Fibroblast of lung (primary cell): ENCODE measurements around the gene PRDX5. TPM values are rescaled to one million over a fixed set of nuclear protein-coding genes. Genes with fewer than 3 reads are reported as not detected.

Experiments used
- DNase-seq, 2 donors: peaks; one replicate each; pipeline versions ENCODE4 v3.0.0 to v3.0.0-alpha.2; 2010; ENCODE audit warnings: low read depth in 2 of 2
- H2AFZ ChIP-seq: 2 replicates; pipeline ENCODE4 v1.5.1; 2012; ENCODE audit warnings: low read length, control low read depth, inconsistent platforms
- H3K27ac ChIP-seq: 2 replicates; pipeline ENCODE4 v1.5.1; 2011; ENCODE audit warnings: low read length, control low read depth; ENCODE audit not compliant: insufficient read depth
- H3K27me3 ChIP-seq: 2 replicates; pipeline ENCODE4 v1.5.1; 2011; ENCODE audit warnings: mild to moderate bottlenecking, low read length; ENCODE audit not compliant: control insufficient read depth, insufficient read depth
- H3K36me3 ChIP-seq: 2 replicates; pipeline ENCODE4 v1.5.1; 2011; ENCODE audit warnings: low read length; ENCODE audit not compliant: control insufficient read depth, insufficient read depth
- H3K4me1 ChIP-seq: 2 replicates; pipeline ENCODE4 v1.5.1; 2011; ENCODE audit warnings: low read length; ENCODE audit not compliant: control insufficient read depth, insufficient read depth; ENCODE audit errors: extremely low read depth
- H3K4me2 ChIP-seq: 2 replicates; pipeline ENCODE4 v1.5.1; 2011; ENCODE audit warnings: low read length, control low read depth; ENCODE audit not compliant: insufficient read depth; ENCODE audit errors: extremely low read depth
- H3K4me3 ChIP-seq, 4 experiments: fragments of 200-600 bp in 1 of 4; sonication (generic) in 1 of 4; replicated peaks in 1 of 4; 2 replicates each; pipeline ENCODE4 v1.5.1; 2011 to 2016; ENCODE audit warnings: low read length in 4 of 4, low read depth in 3 of 4, mild to moderate bottlenecking in 3 of 4, control low read depth in 2 of 4, inconsistent platforms in 1 of 4, mixed read lengths in 1 of 4; ENCODE audit not compliant: insufficient read depth in 1 of 4; ENCODE audit errors: control extremely low read depth in 1 of 4
- H3K79me2 ChIP-seq: 2 replicates; pipeline ENCODE4 v1.5.1; 2012; ENCODE audit warnings: mild to moderate bottlenecking, low read length, inconsistent platforms; ENCODE audit not compliant: control insufficient read depth, insufficient read depth
- H3K9ac ChIP-seq: 2 replicates; pipeline ENCODE4 v1.5.1; 2011; ENCODE audit warnings: mild to moderate bottlenecking, low read length, control low read depth; ENCODE audit not compliant: insufficient read depth
- H3K9me3 ChIP-seq: 2 replicates; pipeline ENCODE4 v1.5.1; 2012; ENCODE audit warnings: low read depth, low read length; ENCODE audit not compliant: control insufficient read depth, insufficient read depth
- H4K20me1 ChIP-seq: 2 replicates; pipeline ENCODE4 v1.5.1; 2011; ENCODE audit warnings: low read length; ENCODE audit not compliant: control insufficient read depth, insufficient read depth; ENCODE audit errors: extremely low read depth
- EZH2 ChIP-seq: IDR thresholded peaks from 2 replicates; pipeline ENCODE4 v1.5.1; 2012; ENCODE audit warnings: low read length, control low read depth, mild to moderate bottlenecking; ENCODE audit errors: missing control alignments
- polyA plus RNA-seq, 2 donors: library from polyadenylated mRNA; depleted of rRNA in 1 of 2; stranded (reverse) in 1 of 2; unstranded in 1 of 2; fragments of >200 nt; gene quantifications; 2 replicates each; pipeline ENCODE4 v1.2.1, GENCODE V29; 2011 to 2012; ENCODE audit warnings: missing spikeins in 1 of 2
- total RNA-seq: library from RNA; depleted of rRNA; stranded (reverse); fragments of >200 nt; gene quantifications from 2 replicates; pipeline ENCODE4 v1.2.1, GENCODE V29; 2014
- TF ChIP-seq, protein P1 (sequence below), 2 donors: IDR thresholded peaks in 1 of 2; conservative IDR thresholded peaks in 1 of 2; 1 replicate in 1 of 2; 2 replicates in 1 of 2; pipeline ENCODE4 v1.5.1; 2011 to 2012; ENCODE audit warnings: low read length in 2 of 2, control low read depth in 1 of 2, inconsistent platforms in 1 of 2, low read depth in 1 of 2, mild to moderate bottlenecking in 1 of 2

Gene PRDX5
- total and polyA plus RNA-seq, 2 donors (not counting 1 experiment from before 2014, with no cell fraction given) = 319 to 431 TPM

DNA sequence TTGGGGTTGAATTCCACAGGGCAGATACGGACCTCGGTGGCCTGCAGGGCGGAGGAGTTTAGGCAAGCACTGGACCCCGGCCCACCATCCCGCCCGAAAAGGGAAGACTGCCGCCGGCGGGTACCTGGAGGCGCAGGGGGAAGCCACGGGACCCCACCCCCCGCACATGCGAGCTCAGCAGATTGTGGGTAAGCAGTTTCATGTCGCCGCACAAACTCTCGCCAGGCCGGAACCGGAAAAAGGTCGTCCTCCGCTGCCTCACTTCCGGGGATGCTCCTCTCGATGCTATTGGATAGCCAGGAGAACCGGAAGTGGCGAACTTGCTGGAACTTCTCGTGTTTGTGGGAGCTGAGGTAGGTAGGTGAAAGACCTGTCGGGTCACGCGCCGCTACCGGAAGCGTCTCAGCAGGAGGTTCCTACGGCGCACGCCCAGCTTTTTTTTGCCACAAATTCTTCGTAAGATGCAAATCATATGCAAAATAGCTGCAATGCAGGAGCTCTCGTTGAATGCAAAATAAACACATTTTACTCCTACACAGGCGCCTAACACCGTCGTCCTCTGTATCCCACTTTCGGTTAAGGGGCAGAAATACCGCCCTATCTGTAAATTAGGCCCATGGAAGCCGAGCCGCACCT, 478 bp upstream of the PRDX5 start, which contains the start of gene TRMT112:
Gene TRMT112 (minus strand): TSS at position 235 of the 636 bp plus-strand sequence. CDS start 33 bp downstream, at position 202.
- no peaks in the 10 kb centered on the region for H3K4me1 ChIP-seq
- H3K9me3 ChIP-seq = no peaks in the 10 kb centered on the region
- no peaks in the 10 kb centered on the region for H4K20me1 ChIP-seq
- H3K27me3 ChIP-seq = no peaks in the 10 kb centered on the region
- TF ChIP-seq, protein P1, sequence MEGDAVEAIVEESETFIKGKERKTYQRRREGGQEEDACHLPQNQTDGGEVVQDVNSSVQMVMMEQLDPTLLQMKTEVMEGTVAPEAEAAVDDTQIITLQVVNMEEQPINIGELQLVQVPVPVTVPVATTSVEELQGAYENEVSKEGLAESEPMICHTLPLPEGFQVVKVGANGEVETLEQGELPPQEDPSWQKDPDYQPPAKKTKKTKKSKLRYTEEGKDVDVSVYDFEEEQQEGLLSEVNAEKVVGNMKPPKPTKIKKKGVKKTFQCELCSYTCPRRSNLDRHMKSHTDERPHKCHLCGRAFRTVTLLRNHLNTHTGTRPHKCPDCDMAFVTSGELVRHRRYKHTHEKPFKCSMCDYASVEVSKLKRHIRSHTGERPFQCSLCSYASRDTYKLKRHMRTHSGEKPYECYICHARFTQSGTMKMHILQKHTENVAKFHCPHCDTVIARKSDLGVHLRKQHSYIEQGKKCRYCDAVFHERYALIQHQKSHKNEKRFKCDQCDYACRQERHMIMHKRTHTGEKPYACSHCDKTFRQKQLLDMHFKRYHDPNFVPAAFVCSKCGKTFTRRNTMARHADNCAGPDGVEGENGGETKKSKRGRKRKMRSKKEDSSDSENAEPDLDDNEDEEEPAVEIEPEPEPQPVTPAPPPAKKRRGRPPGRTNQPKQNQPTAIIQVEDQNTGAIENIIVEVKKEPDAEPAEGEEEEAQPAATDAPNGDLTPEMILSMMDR (conservative IDR thresholded peaks at IDR 0.05 in 1 of 2, IDR thresholded peaks at IDR 0.05 in 1 of 2; ENCODE audit: low read depth in 1 of 2, low read length in 2 of 2) = no peak
- no peak for TF ChIP-seq EZH2
- peak within 1 kb of the TSS; percentile 51 for H2AFZ ChIP-seq
- peaks cover 14% of the 10 kb centered on the region for H3K36me3 ChIP-seq
- peak within 1 kb of the TSS; percentile 73 to 97 (median 76) for H3K4me3 ChIP-seq
- H3K27ac ChIP-seq = peak within 1 kb of the TSS; percentile 97
- DNase-seq = peak; percentile 97 to 99
- H3K79me2 ChIP-seq = peaks cover 13% of the 10 kb centered on the region
- peak within 1 kb of the TSS; percentile 93 for H3K4me2 ChIP-seq
- H3K9ac ChIP-seq = peak within 1 kb of the TSS; percentile 92

DNA sequence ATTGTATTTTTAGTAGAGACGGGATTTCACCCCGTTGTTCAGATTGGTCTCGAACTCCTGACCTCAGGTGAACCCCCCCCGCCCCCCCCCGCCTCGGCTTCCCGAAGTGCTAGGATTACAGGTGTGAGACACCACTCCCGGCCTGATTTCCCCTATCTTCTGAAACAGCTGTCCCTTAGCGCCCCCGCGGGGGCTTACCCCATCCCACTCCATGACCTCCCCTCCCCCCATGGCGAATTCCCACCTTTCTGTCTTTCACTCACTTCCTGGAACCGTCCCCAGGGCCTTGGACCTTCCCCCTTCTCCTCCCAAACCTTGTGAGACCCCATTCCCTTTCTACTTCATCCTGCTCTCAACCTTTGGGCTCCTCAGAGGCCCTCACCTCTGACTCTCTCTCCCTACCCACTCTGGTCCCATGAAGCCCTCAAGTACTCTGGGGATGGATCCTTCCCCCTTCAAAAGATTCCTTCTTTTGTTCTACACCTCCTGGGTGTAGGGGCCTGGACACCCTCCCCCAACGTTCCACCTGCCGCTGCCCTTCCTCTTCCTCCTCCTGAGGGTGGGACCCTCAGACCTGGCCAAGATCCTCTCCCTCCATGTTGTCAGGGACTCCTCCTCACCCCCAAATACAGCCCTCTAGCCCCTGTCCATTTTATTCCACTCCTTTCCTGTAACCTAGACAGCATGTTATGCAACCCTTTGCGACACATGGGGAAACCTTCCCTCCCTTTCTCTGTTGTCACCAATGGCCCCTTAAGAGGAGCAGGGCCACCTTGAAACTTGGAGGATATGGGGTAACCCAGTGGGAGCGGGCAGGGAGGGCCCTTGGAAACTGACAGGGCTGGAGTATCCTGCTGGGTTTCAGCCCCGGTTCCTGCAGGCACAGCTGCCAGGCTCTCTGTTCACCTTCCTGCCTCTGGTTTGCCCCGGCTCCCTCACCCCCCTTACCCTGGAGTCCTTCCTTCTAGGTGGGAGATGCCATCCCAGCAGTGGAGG, 1.1 kb downstream of the PRDX5 start:
- no peaks in the 10 kb centered on the region for H4K20me1 ChIP-seq
- TF ChIP-seq, protein P1 (conservative IDR thresholded peaks at IDR 0.05 in 1 of 2, IDR thresholded peaks at IDR 0.05 in 1 of 2; ENCODE audit: low read depth in 1 of 2, low read length in 2 of 2) = no peak
- no peak for TF ChIP-seq EZH2
- peaks cover 14% of the 10 kb centered on the region for H3K36me3 ChIP-seq
- DNase-seq = no peak
- H3K9me3 ChIP-seq = no peaks in the 10 kb centered on the region
- no peak overlapping the region for H2AFZ ChIP-seq
- peaks cover 13% of the 10 kb centered on the region for H3K79me2 ChIP-seq
- H3K27me3 ChIP-seq = no peaks in the 10 kb centered on the region
- H3K9ac ChIP-seq = peak overlapping the region; percentile 92
- H3K27ac ChIP-seq = no peak overlapping the region
- H3K4me3 ChIP-seq = peak overlapping the region; percentile 73 to 97 (median 76)
- H3K4me1 ChIP-seq = no peaks in the 10 kb centered on the region
- H3K4me2 ChIP-seq = peak overlapping the region; percentile 93

DNA sequence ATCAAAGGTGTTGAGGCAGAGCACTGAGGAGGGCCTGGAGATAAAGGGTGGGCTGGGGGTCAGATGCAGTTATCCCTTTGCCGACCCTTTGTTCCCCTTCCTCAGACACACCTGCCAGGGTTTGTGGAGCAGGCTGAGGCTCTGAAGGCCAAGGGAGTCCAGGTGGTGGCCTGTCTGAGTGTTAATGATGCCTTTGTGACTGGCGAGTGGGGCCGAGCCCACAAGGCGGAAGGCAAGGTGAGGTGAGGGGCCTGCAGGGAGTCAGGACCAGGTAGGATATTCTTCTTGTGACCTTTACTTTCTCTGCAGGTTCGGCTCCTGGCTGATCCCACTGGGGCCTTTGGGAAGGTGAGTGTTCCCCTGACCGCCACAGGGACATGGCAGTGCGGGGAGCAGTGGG, 2.6 kb downstream of the PRDX5 start:
- no peak overlapping the region for H3K4me3 ChIP-seq
- no peaks in the 10 kb centered on the region for H3K27me3 ChIP-seq
- no peaks in the 10 kb centered on the region for H3K9me3 ChIP-seq
- no peak overlapping the region for H2AFZ ChIP-seq
- H3K27ac ChIP-seq = no peak overlapping the region
- TF ChIP-seq, protein P1 (conservative IDR thresholded peaks at IDR 0.05 in 1 of 2, IDR thresholded peaks at IDR 0.05 in 1 of 2; ENCODE audit: low read depth in 1 of 2, low read length in 2 of 2) = no peak
- no peak for TF ChIP-seq EZH2
- no peaks in the 10 kb centered on the region for H4K20me1 ChIP-seq
- H3K9ac ChIP-seq = no peak overlapping the region
- DNase-seq = no peak
- no peak overlapping the region for H3K4me2 ChIP-seq
- H3K4me1 ChIP-seq = no peaks in the 10 kb centered on the region
- H3K36me3 ChIP-seq = peaks cover 5% of the 10 kb centered on the region
- peaks cover 13% of the 10 kb centered on the region for H3K79me2 ChIP-seq
